WTC11 (cell line): ENCODE data around the gene TPP1. TPM values are rescaled to one million over a fixed set of nuclear protein-coding genes. Genes with fewer than 3 reads are reported as not detected.

ENCODE experiments used
- ATAC-seq: fragments of 200-7000 bp; cut with Tn5 transposase; 2 replicates; pipeline ENCODE4 v1.10.0; 2021; ENCODE audit warnings: mild to moderate bottlenecking, moderate library complexity
- CTCF ChIA-PET: fragments of 300-600 bp; sonication (Branson Sonifier 250); formaldehyde crosslinking; loops from one replicate; lab custom pipeline; 2021; ENCODE audit warnings: antibody characterized with exemption; lab: Charles Lee
- POLR2A ChIA-PET: fragments of 350-600 bp; sonication (Branson Sonifier 250); formaldehyde crosslinking; loops from one replicate; lab custom pipeline; 2021; ENCODE audit warnings: antibody characterized with exemption; lab: Charles Lee
- DNase-seq: peaks from one replicate; pipeline ENCODE4 v3.0.0; 2021; ENCODE audit warnings: low spot score
- H3K27ac Mint-ChIP-seq: 2 replicates; pipeline ENCODE4 v1.8.0; 2021; ENCODE audit warnings: mixed read lengths
- H3K27me3 Mint-ChIP-seq: 2 replicates; pipeline ENCODE4 v1.8.0; 2021; ENCODE audit warnings: low read depth, mild to moderate bottlenecking, moderate library complexity, mixed read lengths
- H3K36me3 Mint-ChIP-seq: 2 replicates; pipeline ENCODE4 v1.8.0; 2021; ENCODE audit warnings: mixed read lengths
- H3K4me1 Mint-ChIP-seq: 2 replicates; pipeline ENCODE4 v1.8.0; 2022; ENCODE audit warnings: mixed read lengths
- H3K4me3 Mint-ChIP-seq: 2 replicates; pipeline ENCODE4 v1.8.0; 2021; ENCODE audit warnings: mild to moderate bottlenecking, moderate library complexity, mixed read lengths
- H3K9me3 Mint-ChIP-seq: 2 replicates; pipeline ENCODE4 v1.8.0; 2021; ENCODE audit warnings: mixed read lengths
- AR ChIP-seq: fragments of 250-450 bp; sonication (Bioruptor Pico); IDR thresholded peaks from 2 replicates; pipeline ENCODE4 v1.9.0; 2021; ENCODE audit warnings: mild to moderate bottlenecking
- ATF6 ChIP-seq: sonication (generic); formaldehyde crosslinking; IDR thresholded peaks from 2 replicates; pipeline ENCODE4 v1.8.1; 2023; ENCODE audit warnings: mild to moderate bottlenecking, missing genetic modification reagents
- CREM ChIP-seq: sonication (generic); formaldehyde crosslinking; IDR thresholded peaks from 2 replicates; pipeline ENCODE4 v1.8.1; 2022; ENCODE audit warnings: mild to moderate bottlenecking, missing genetic modification reagents, moderate library complexity
- ESRRA ChIP-seq: sonication (generic); formaldehyde crosslinking; IDR thresholded peaks from 2 replicates; pipeline ENCODE4 v1.8.1; 2022; ENCODE audit warnings: mild to moderate bottlenecking, missing genetic modification reagents, borderline replicate concordance
- HMGXB4 ChIP-seq: sonication (generic); formaldehyde crosslinking; IDR thresholded peaks from 2 replicates; pipeline ENCODE4 v1.8.1; 2023; ENCODE audit warnings: mild to moderate bottlenecking, moderate library complexity, missing genetic modification reagents
- NFE2L1 ChIP-seq: sonication (generic); formaldehyde crosslinking; IDR thresholded peaks from 2 replicates; pipeline ENCODE4 v1.8.1; 2023; ENCODE audit warnings: missing genetic modification reagents
- NFYB ChIP-seq: sonication (generic); formaldehyde crosslinking; conservative IDR thresholded peaks from 2 replicates; pipeline ENCODE4 v1.8.0; 2022; ENCODE audit warnings: low read depth, missing genetic modification reagents
- OVOL2 ChIP-seq: fragments of 250-450 bp; sonication (Bioruptor Pico); IDR thresholded peaks from 2 replicates; pipeline ENCODE4 v1.9.0; 2021; ENCODE audit warnings: mild to moderate bottlenecking, borderline replicate concordance
- PREB ChIP-seq: sonication (generic); formaldehyde crosslinking; IDR thresholded peaks from 2 replicates; pipeline ENCODE4 v1.8.1; 2022; ENCODE audit warnings: mild to moderate bottlenecking, missing genetic modification reagents, moderate library complexity, borderline replicate concordance
- RELA ChIP-seq: sonication (generic); formaldehyde crosslinking; IDR thresholded peaks from 2 replicates; pipeline ENCODE4 v1.8.1; 2022; ENCODE audit warnings: missing genetic modification reagents, mild to moderate bottlenecking, borderline replicate concordance
- ZBTB21 ChIP-seq: sonication (generic); formaldehyde crosslinking; IDR thresholded peaks from 2 replicates; pipeline ENCODE4 v1.8.1; 2023; ENCODE audit warnings: mild to moderate bottlenecking, missing genetic modification reagents, borderline replicate concordance
- ZNF263 ChIP-seq: sonication (generic); formaldehyde crosslinking; IDR thresholded peaks from 2 replicates; pipeline ENCODE4 v1.8.1; 2022; ENCODE audit warnings: low read depth, mild to moderate bottlenecking, moderate library complexity, missing genetic modification reagents
- ZNF671 ChIP-seq: fragments of 250-450 bp; sonication (Bioruptor Pico); IDR thresholded peaks from 2 replicates; pipeline ENCODE4 v1.8.0; 2021; ENCODE audit warnings: mild to moderate bottlenecking
- total RNA-seq: library from RNA; stranded (reverse); gene quantifications from 3 replicates; pipeline ENCODE4 v1.2.3, GENCODE V29; 2021
- TF ChIP-seq, protein P1 (sequence below): sonication (generic); formaldehyde crosslinking; IDR thresholded peaks from 2 replicates; pipeline ENCODE4 v1.8.0; 2022; ENCODE audit warnings: mild to moderate bottlenecking, missing genetic modification reagents
- TF ChIP-seq, protein P2 (sequence below): sonication (generic); formaldehyde crosslinking; IDR thresholded peaks from 2 replicates; pipeline ENCODE4 v1.8.0; 2022; ENCODE audit warnings: mild to moderate bottlenecking, missing genetic modification reagents
- TF ChIP-seq, protein P3 (sequence below): sonication (generic); formaldehyde crosslinking; IDR thresholded peaks from 2 replicates; pipeline ENCODE4 v1.8.0; 2022; ENCODE audit warnings: missing genetic modification reagents
- TF ChIP-seq, protein P4 (sequence below): sonication (generic); formaldehyde crosslinking; IDR thresholded peaks from 2 replicates; pipeline ENCODE4 v1.8.1; 2022; ENCODE audit warnings: low read depth, mild to moderate bottlenecking, moderate library complexity, missing genetic modification reagents, borderline replicate concordance

Gene TPP1
- total RNA-seq, 1 experiment from 2014 or later, result 36.2 TPM

DNA sequence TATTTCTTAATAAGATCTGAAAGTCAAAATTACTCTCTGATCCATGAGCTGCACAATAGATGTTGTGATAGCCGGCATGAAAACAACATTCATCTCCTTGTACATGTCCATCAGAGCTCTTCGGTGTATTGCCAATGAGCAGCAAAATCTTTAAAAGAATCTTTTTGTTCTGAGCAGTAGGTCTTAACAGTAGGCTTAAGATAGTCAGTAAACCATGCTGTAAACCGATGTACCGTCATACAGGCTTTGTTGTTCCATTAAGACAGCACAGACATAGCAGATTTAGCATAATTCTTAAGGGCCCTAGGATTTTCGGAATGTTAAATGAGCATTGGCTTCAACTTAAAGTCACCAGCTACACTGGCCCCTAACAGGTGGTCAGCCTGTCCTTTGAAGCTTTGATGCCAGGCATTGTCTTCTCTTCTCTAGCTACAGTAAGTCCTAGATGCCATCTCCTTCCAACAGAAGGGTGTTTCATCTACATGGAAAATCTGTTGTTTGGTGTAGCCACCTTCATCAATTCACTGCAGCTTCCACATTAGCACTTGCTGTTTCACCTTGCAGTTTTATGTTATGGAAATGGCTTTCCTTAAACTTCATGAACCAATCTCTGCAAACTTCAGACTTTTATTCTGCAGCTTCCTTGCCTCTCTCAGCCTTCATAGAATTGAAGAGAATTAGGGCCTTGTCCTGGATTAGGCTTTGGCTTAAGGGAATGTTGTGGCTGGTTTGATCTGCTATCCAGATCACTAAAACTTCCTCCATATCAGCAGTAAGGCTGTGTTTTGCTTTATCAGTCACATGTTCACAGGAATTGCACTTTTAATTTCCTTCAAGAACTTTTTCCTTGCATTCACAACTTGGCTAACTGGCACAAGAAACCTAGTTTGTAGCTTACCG is 44.2 kb downstream of the TPP1 start:
- no peaks in the 10 kb centered on the region for H3K9me3 Mint-ChIP-seq
- no peaks in the 10 kb centered on the region; the same call in 1 of the 2 replicates for H3K27me3 Mint-ChIP-seq
- CTCF ChIA-PET, result interaction anchor here (1.2 kb wide), 1 partner anchor 131 kb away, joined by 3 read pairs; no protein-coding TSS in a partner anchor
- no peak overlapping the region for H3K27ac Mint-ChIP-seq
- ATAC-seq (no peak), DNase-seq (no peak)
- no peaks in the 10 kb centered on the region for H3K36me3 Mint-ChIP-seq
- H3K4me1 Mint-ChIP-seq, result no peaks in the 10 kb centered on the region
- no peak overlapping the region for H3K4me3 Mint-ChIP-seq
- POLR2A ChIA-PET, result no interaction called here
- no peak for TF ChIP-seq PREB (CRISPR knock-in tag)
- TF ChIP-seq HMGXB4, result no peak
- TF ChIP-seq ZNF263, result no peak
- TF ChIP-seq NFYB (CRISPR knock-in tag), result no peak
- TF ChIP-seq CREM (CRISPR knock-in tag), result no peak
- TF ChIP-seq, protein P1, sequence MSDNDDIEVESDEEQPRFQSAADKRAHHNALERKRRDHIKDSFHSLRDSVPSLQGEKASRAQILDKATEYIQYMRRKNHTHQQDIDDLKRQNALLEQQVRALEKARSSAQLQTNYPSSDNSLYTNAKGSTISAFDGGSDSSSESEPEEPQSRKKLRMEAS (CRISPR knock-in tag), result no peak
- no peak for TF ChIP-seq ZBTB21 (CRISPR knock-in tag)
- TF ChIP-seq, protein P2, sequence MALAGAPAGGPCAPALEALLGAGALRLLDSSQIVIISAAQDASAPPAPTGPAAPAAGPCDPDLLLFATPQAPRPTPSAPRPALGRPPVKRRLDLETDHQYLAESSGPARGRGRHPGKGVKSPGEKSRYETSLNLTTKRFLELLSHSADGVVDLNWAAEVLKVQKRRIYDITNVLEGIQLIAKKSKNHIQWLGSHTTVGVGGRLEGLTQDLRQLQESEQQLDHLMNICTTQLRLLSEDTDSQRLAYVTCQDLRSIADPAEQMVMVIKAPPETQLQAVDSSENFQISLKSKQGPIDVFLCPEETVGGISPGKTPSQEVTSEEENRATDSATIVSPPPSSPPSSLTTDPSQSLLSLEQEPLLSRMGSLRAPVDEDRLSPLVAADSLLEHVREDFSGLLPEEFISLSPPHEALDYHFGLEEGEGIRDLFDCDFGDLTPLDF (CRISPR knock-in tag), result no peak
- TF ChIP-seq RELA (CRISPR knock-in tag), result no peak
- no peak for TF ChIP-seq NFE2L1 (CRISPR knock-in tag)
- TF ChIP-seq ESRRA (CRISPR knock-in tag), result no peak
- no peak for TF ChIP-seq ZNF671 (CRISPR knock-in tag)
- TF ChIP-seq OVOL2 (CRISPR knock-in tag), result no peak
- no peak for TF ChIP-seq AR (CRISPR knock-in tag)
- TF ChIP-seq, protein P3, sequence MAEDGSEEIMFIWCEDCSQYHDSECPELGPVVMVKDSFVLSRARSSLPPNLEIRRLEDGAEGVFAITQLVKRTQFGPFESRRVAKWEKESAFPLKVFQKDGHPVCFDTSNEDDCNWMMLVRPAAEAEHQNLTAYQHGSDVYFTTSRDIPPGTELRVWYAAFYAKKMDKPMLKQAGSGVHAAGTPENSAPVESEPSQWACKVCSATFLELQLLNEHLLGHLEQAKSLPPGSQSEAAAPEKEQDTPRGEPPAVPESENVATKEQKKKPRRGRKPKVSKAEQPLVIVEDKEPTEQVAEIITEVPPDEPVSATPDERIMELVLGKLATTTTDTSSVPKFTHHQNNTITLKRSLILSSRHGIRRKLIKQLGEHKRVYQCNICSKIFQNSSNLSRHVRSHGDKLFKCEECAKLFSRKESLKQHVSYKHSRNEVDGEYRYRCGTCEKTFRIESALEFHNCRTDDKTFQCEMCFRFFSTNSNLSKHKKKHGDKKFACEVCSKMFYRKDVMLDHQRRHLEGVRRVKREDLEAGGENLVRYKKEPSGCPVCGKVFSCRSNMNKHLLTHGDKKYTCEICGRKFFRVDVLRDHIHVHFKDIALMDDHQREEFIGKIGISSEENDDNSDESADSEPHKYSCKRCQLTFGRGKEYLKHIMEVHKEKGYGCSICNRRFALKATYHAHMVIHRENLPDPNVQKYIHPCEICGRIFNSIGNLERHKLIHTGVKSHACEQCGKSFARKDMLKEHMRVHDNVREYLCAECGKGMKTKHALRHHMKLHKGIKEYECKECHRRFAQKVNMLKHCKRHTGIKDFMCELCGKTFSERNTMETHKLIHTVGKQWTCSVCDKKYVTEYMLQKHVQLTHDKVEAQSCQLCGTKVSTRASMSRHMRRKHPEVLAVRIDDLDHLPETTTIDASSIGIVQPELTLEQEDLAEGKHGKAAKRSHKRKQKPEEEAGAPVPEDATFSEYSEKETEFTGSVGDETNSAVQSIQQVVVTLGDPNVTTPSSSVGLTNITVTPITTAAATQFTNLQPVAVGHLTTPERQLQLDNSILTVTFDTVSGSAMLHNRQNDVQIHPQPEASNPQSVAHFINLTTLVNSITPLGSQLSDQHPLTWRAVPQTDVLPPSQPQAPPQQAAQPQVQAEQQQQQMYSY, result no peak
- no peak for TF ChIP-seq ATF6 (CRISPR knock-in tag)
- TF ChIP-seq, protein P4, sequence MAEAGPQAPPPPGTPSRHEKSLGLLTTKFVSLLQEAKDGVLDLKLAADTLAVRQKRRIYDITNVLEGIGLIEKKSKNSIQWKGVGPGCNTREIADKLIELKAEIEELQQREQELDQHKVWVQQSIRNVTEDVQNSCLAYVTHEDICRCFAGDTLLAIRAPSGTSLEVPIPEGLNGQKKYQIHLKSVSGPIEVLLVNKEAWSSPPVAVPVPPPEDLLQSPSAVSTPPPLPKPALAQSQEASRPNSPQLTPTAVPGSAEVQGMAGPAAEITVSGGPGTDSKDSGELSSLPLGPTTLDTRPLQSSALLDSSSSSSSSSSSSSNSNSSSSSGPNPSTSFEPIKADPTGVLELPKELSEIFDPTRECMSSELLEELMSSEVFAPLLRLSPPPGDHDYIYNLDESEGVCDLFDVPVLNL (CRISPR knock-in tag), result no peak
